Keratinocyte (primary cell): Measurements from ENCODE around the gene EBF3. TPM values are rescaled to one million over a fixed set of nuclear protein-coding genes. Genes with fewer than 3 reads are reported as not detected.

Experiments used
- DNase-seq: peaks from one replicate; pipeline ENCODE4 v3.0.0-alpha.2; 2011; ENCODE audit warnings: low read depth, missing footprints, low spot score
- FAIRE-seq: peaks from 2 replicates; lab custom pipeline; 2011; peaks lifted over from hg19 to GRCh38; lab: Jason Lieb, UNC
- H2AFZ ChIP-seq: 2 replicates; pipeline ENCODE4 v1.6.0; 2012; ENCODE audit warnings: low read length, control low read depth, inconsistent platforms; ENCODE audit not compliant: control insufficient read depth
- H3K27ac ChIP-seq: 2 replicates; pipeline ENCODE4 v1.5.1; 2011; ENCODE audit warnings: low read length; ENCODE audit not compliant: control insufficient read depth, insufficient read depth
- H3K27me3 ChIP-seq: 3 replicates; pipeline ENCODE4 v1.6.0; 2011; ENCODE audit warnings: low read length; ENCODE audit not compliant: control insufficient read depth, insufficient read depth; ENCODE audit errors: extremely low read depth
- H3K36me3 ChIP-seq, 2 experiments: 2 replicates in 1 of 2; 3 replicates in 1 of 2; pipeline ENCODE4 v1.5.1; 2011; ENCODE audit warnings: low read length in 2 of 2, mild to moderate bottlenecking in 1 of 2; ENCODE audit not compliant: control insufficient read depth in 2 of 2, insufficient read depth in 2 of 2; ENCODE audit errors: extremely low read depth in 1 of 2
- H3K4me1 ChIP-seq: 3 replicates; pipeline ENCODE4 v1.5.1; 2011; ENCODE audit warnings: low read length; ENCODE audit not compliant: control insufficient read depth, insufficient read depth; ENCODE audit errors: extremely low read depth
- H3K4me2 ChIP-seq: 3 replicates; pipeline ENCODE4 v1.6.0; 2011; ENCODE audit warnings: low read depth, low read length; ENCODE audit not compliant: control insufficient read depth, insufficient read depth; ENCODE audit errors: extremely low read depth
- H3K4me3 ChIP-seq, 3 experiments: fragments of 200-600 bp in 1 of 3; sonication (generic) in 1 of 3; 2 replicates in 2 of 3; 3 replicates in 1 of 3; pipeline ENCODE4 v1.5.1; 2011 to 2016; ENCODE audit warnings: low read length in 3 of 3, mild to moderate bottlenecking in 3 of 3, control low read depth in 2 of 3, inconsistent platforms in 1 of 3, low read depth in 1 of 3, mixed read lengths in 1 of 3, mixed run types in 1 of 3, moderate library complexity in 1 of 3; ENCODE audit not compliant: control insufficient read depth in 2 of 3, insufficient read depth in 2 of 3; ENCODE audit errors: extremely low read depth in 1 of 3
- H3K79me2 ChIP-seq: 2 replicates; pipeline ENCODE4 v1.6.0; 2012; ENCODE audit warnings: low read length; ENCODE audit not compliant: control insufficient read depth, insufficient read depth
- H3K9ac ChIP-seq: 3 replicates; pipeline ENCODE4 v1.6.0; 2011; ENCODE audit warnings: low read length; ENCODE audit not compliant: control insufficient read depth, insufficient read depth; ENCODE audit errors: extremely low read depth
- H3K9me1 ChIP-seq: 3 replicates; pipeline ENCODE4 v1.6.0; 2011; ENCODE audit warnings: low read length; ENCODE audit not compliant: control insufficient read depth, insufficient read depth; ENCODE audit errors: extremely low read depth
- H3K9me3 ChIP-seq: 2 replicates; pipeline ENCODE4 v1.5.1; 2012; ENCODE audit warnings: low read depth, low read length; ENCODE audit not compliant: control insufficient read depth
- H4K20me1 ChIP-seq: 3 replicates; pipeline ENCODE4 v1.6.0; 2011; ENCODE audit warnings: low read length; ENCODE audit not compliant: control insufficient read depth, insufficient read depth; ENCODE audit errors: extremely low read depth
- CTCF ChIP-seq, 3 experiments: IDR thresholded peaks in 1 of 3; conservative IDR thresholded peaks in 1 of 3; optimal IDR thresholded peaks in 1 of 3; 2 replicates in 2 of 3; 3 replicates in 1 of 3; pipeline versions ENCODE3 to v1.5.1; 2011; ENCODE audit warnings: low read length in 3 of 3, mild to moderate bottlenecking in 3 of 3, moderate library complexity in 2 of 3, control low read depth in 1 of 3, inconsistent platforms in 1 of 3; ENCODE audit not compliant: insufficient read depth in 2 of 3; ENCODE audit errors: extremely low read depth in 1 of 3
- EZH2 ChIP-seq: IDR thresholded peaks from one replicate; pipeline ENCODE4 v1.6.1; 2012; ENCODE audit warnings: inconsistent platforms, mild to moderate bottlenecking, low read length, moderate library complexity
- dilution Hi-C: fragments of 300-500 bp; cut with MboI; formaldehyde crosslinking; loops from one replicate; pipeline ENCODE4 v1.7.0; 2020; ENCODE audit warnings: low sequenced_read_pairs; ENCODE audit not compliant: extremely low pct_ligation_motif_present
- polyA plus RNA-seq, 5 experiments: library from polyadenylated mRNA; depleted of rRNA in 3 of 5; stranded (reverse) in 3 of 5; stranded (forward) in 1 of 5; unstranded in 1 of 5; fragments of >200 nt; gene quantifications; 1 replicate in 1 of 5; 2 replicates in 3 of 5; 3 replicates in 1 of 5; pipeline versions ENCODE4 v1.2.1 to v1.2.3, GENCODE V29; 2011 to 2012; ENCODE audit warnings: missing spikeins in 2 of 5, low read depth in 1 of 5, low replicate concordance in 1 of 5

The EBF3 gene
- polyA plus RNA-seq, 1 donor (not counting 4 experiments of a cell fraction or from before 2014, with no cell fraction given), result not detected

- Histone ChIP-seq H3K27ac (no peak overlapping the region), H3K79me2 (no peaks in the 10 kb centered on the region), H2AFZ (no peak overlapping the region), H3K36me3 (no peaks in the 10 kb centered on the region), H3K4me2 (no peak overlapping the region), H3K4me1 (no peaks in the 10 kb centered on the region), H3K9me1 (no peaks in the 10 kb centered on the region), H3K9ac (no peak overlapping the region), H3K9me3 (peaks cover 9% of the 10 kb centered on the region), H4K20me1 (no peaks in the 10 kb centered on the region), H3K27me3 (no peaks in the 10 kb centered on the region), H3K4me3 (no peak overlapping the region)
- DNase-seq (no peak), FAIRE-seq (no peak)
- dilution Hi-C loops, result no loop called here
- no peak for TF ChIP-seq CTCF (optimal IDR thresholded peaks at IDR 0.05 in 1 of 3, IDR thresholded peaks at IDR 0.05 in 1 of 3, conservative IDR thresholded peaks at IDR 0.05 in 1 of 3; ENCODE audit: extremely low read depth in 1 of 3, insufficient read depth in 2 of 3, low read length in 3 of 3)
- no peak for TF ChIP-seq EZH2
Measured at GRCh38 chr10:129918401-129918800, 45.7 kb downstream of the EBF3 start.

- H3K27ac ChIP-seq, result no peak overlapping the region
- H3K36me3 ChIP-seq, result no peaks in the 10 kb centered on the region
- H3K79me2 ChIP-seq, result no peaks in the 10 kb centered on the region
- H3K4me1 ChIP-seq, result no peaks in the 10 kb centered on the region
- no peak overlapping the region for H3K9ac ChIP-seq
- H4K20me1 ChIP-seq, result no peaks in the 10 kb centered on the region
- no peaks in the 10 kb centered on the region for H3K27me3 ChIP-seq
- no peak overlapping the region for H3K4me3 ChIP-seq
- no peak overlapping the region for H3K4me2 ChIP-seq
- no peaks in the 10 kb centered on the region for H3K9me1 ChIP-seq
- H3K9me3 ChIP-seq, result peaks cover 9% of the 10 kb centered on the region
- FAIRE-seq (no peak), DNase-seq (no peak)
- no peak for TF ChIP-seq EZH2
- TF ChIP-seq CTCF (optimal IDR thresholded peaks at IDR 0.05 in 1 of 3, IDR thresholded peaks at IDR 0.05 in 1 of 3, conservative IDR thresholded peaks at IDR 0.05 in 1 of 3; ENCODE audit: extremely low read depth in 1 of 3, insufficient read depth in 2 of 3, low read length in 3 of 3), result no peak
- dilution Hi-C loops, result no loop called here
- no peak overlapping the region for H2AFZ ChIP-seq
Measured at GRCh38 chr10:129917936-129918335, 46.1 kb downstream of the EBF3 start.
